GM18868 (cell line): ENCODE results near the gene CALCOCO1.
"Not testable (repeated sequence)": the region's sequence is repeated elsewhere in the genome, so short reads cannot be mapped to it uniquely, and the experiment has no call there.

Experiments
- ATAC-seq: cut with Tn5 transposase; IDR thresholded peaks from one replicate; pipeline ENCODE4 v1.9.1; 2021; ENCODE audit warnings: mild to moderate bottlenecking, moderate library complexity; ENCODE audit not compliant: unreplicated experiment

The CALCOCO1 gene

GRCh38 chr12:53727310-53728041, at the start of gene CALCOCO1:
Gene CALCOCO1, minus strand, starts transcription at chr12:53727452. Its CDS starts 2,210 bp downstream, at chr12:53725242.
- ATAC-seq = peak; percentile 98

- ATAC-seq = no peak
These were observed 49.6 kb upstream of the CALCOCO1 start for GRCh38 chr12:53776872-53777271.

GRCh38 chr12:53775478-53776145, 48.4 kb upstream of the CALCOCO1 start:
- no peak for ATAC-seq

- ATAC-seq = no peak
These were observed 43.0 kb upstream of the CALCOCO1 start for GRCh38 chr12:53770281-53770680.

GRCh38 chr12:53768976-53769375, 41.7 kb upstream of the CALCOCO1 start:
- ATAC-seq = no peak

- no peak for ATAC-seq
These were observed 39.6 kb upstream of the CALCOCO1 start for GRCh38 chr12:53766881-53767280.

- ATAC-seq = no peak
These were observed 38.6 kb upstream of the CALCOCO1 start for GRCh38 chr12:53765891-53766290.

- no peak for ATAC-seq
These were observed 37.4 kb upstream of the CALCOCO1 start for GRCh38 chr12:53764615-53765014.

- not testable (repeated sequence) for ATAC-seq
These were observed 35.5 kb upstream of the CALCOCO1 start for GRCh38 chr12:53762793-53763192.

- no peak for ATAC-seq
These were observed 34.1 kb upstream of the CALCOCO1 start for GRCh38 chr12:53761306-53761705.

GRCh38 chr12:53759261-53759660, 32.0 kb upstream of the CALCOCO1 start:
- no peak for ATAC-seq

GRCh38 chr12:53758730-53759103, 31.5 kb upstream of the CALCOCO1 start:
- ATAC-seq = no peak

- ATAC-seq = no peak
These were observed 31.0 kb upstream of the CALCOCO1 start for GRCh38 chr12:53758081-53758729.

- ATAC-seq = peak; percentile 54
These were observed 30.0 kb upstream of the CALCOCO1 start for GRCh38 chr12:53757101-53757770.

GRCh38 chr12:53756300-53757100, 29.2 kb upstream of the CALCOCO1 start:
- ATAC-seq = no peak

GRCh38 chr12:53755893-53756292, 28.6 kb upstream of the CALCOCO1 start:
- ATAC-seq = no peak

- no peak for ATAC-seq
These were observed 28.2 kb upstream of the CALCOCO1 start for GRCh38 chr12:53755451-53755891.

GRCh38 chr12:53754633-53755264, 27.5 kb upstream of the CALCOCO1 start:
- ATAC-seq = no peak

- ATAC-seq = no peak
These were observed 26.9 kb upstream of the CALCOCO1 start for GRCh38 chr12:53754188-53754585.

- no peak for ATAC-seq
These were observed 25.4 kb upstream of the CALCOCO1 start for GRCh38 chr12:53752621-53753020.
